HepG2 (cell line): ENCODE data around the gene C5orf58. TPM values are rescaled to one million over a fixed set of nuclear protein-coding genes. Genes with fewer than 3 reads are reported as not detected.

Source experiments
- ATAC-seq: fragments of 200-7000 bp; cut with Tn5 transposase; 3 replicates; pipeline ENCODE4 v1.9.1; 2020; ENCODE audit warnings: mild to moderate bottlenecking, moderate library complexity
- BruUV-seq: library from RNA; stranded (reverse); fragments of 400-500 nt; replicated peaks from 2 replicates; lab custom pipeline; 2021; lab: Mats Ljungman, UMichigan
- CTCF ChIA-PET: fragments of 300-600 bp; formaldehyde crosslinking; extraction: SDS; loops from one replicate; lab custom pipeline; 2021; ENCODE audit warnings: low total read pairs, inconsistent platforms, low intra/inter-chr PET ratio; lab: Yijun Ruan, JAX
- POLR2A ChIA-PET: fragments of 350-600 bp; sonication (Branson Sonifier 250); formaldehyde crosslinking; loops from one replicate; lab custom pipeline; 2020; ENCODE audit warnings: antibody characterized with exemption, inconsistent platforms; lab: Yijun Ruan, JAX
- DNase-seq: peaks from one replicate; pipeline ENCODE4 v3.0.0-alpha.2; 2015; ENCODE audit warnings: low spot score
- FAIRE-seq: peaks from 3 replicates; lab custom pipeline; 2011; peaks lifted over from hg19 to GRCh38; lab: Jason Lieb, UNC
- H2AFZ ChIP-seq: one replicate; pipeline ENCODE4 v1.6.1; 2011; ENCODE audit warnings: low read length, inconsistent platforms
- H3K27ac ChIP-seq: fragments of 300-600 bp; 3 replicates; pipeline ENCODE4 v1.8.0; 2011; ENCODE audit warnings: mixed run types, mild to moderate bottlenecking, mixed read lengths, low read length, inconsistent platforms; ENCODE audit not compliant: insufficient read depth; ENCODE audit errors: extremely low read length
- H3K27me3 ChIP-seq, 2 experiments: fragments of 200-600 bp in 1 of 2; 2 replicates in 1 of 2; 3 replicates in 1 of 2; pipeline versions ENCODE4 v1.6.0 to v1.8.0; 2011; ENCODE audit warnings: low read length in 2 of 2, mild to moderate bottlenecking in 2 of 2, moderate library complexity in 2 of 2, inconsistent platforms in 1 of 2; ENCODE audit not compliant: insufficient read depth in 2 of 2, control insufficient read depth in 1 of 2
- H3K36me3 ChIP-seq, 2 experiments: fragments of 200-600 bp in 1 of 2; replicated peaks in 1 of 2; 2 replicates in 1 of 2; 3 replicates in 1 of 2; pipeline versions ENCODE4 v1.5.1 to v1.8.0; 2011; ENCODE audit warnings: low read length in 2 of 2, inconsistent platforms in 1 of 2; ENCODE audit not compliant: insufficient read depth in 2 of 2, control insufficient read depth in 1 of 2
- H3K4me1 ChIP-seq: 2 replicates; pipeline ENCODE4 v1.5.1; 2012; ENCODE audit warnings: low read length, inconsistent platforms; ENCODE audit not compliant: insufficient read depth
- H3K4me2 ChIP-seq: 2 replicates; pipeline ENCODE4 v1.6.0; 2011; ENCODE audit warnings: low read depth, low read length, inconsistent platforms
- H3K4me3 ChIP-seq, 3 experiments: fragments of 200-600 bp in 1 of 3; sonication (generic), shearing (Covaris generic) in 1 of 3; replicated peaks in 1 of 3; 2 replicates each; pipeline ENCODE4 v1.5.1; 2011 to 2016; ENCODE audit warnings: low read length in 3 of 3, inconsistent platforms in 2 of 3, low read depth in 2 of 3, mild to moderate bottlenecking in 2 of 3, control low read depth in 1 of 3, mixed read lengths in 1 of 3; ENCODE audit not compliant: insufficient read depth in 1 of 3
- H3K79me2 ChIP-seq: one replicate; pipeline ENCODE4 v1.6.1; 2011; ENCODE audit warnings: low read length, inconsistent platforms; ENCODE audit not compliant: insufficient read depth
- H3K9ac ChIP-seq: 2 replicates; pipeline ENCODE4 v1.6.0; 2011; ENCODE audit warnings: mild to moderate bottlenecking, low read depth, low read length, inconsistent platforms; ENCODE audit not compliant: insufficient read depth
- H3K9me3 ChIP-seq: 2 replicates; pipeline ENCODE4 v1.5.1; 2012; ENCODE audit warnings: mild to moderate bottlenecking, low read length
- H4K20me1 ChIP-seq: 2 replicates; pipeline ENCODE4 v1.6.0; 2011; ENCODE audit warnings: inconsistent platforms, mild to moderate bottlenecking, low read length, moderate library complexity; ENCODE audit not compliant: insufficient read depth
- BCLAF1 ChIP-seq: fragments of 450-650 bp; IDR thresholded peaks from 2 replicates; pipeline ENCODE4 v1.6.1; 2017; ENCODE audit warnings: mild to moderate bottlenecking
- ETV5 ChIP-seq: IDR thresholded peaks from 2 replicates; pipeline ENCODE4 v1.6.1; 2018; ENCODE audit warnings: missing biosample characterization, missing genetic modification reagents, inconsistent platforms, borderline replicate concordance
- FLYWCH1 ChIP-seq: sonication (generic); formaldehyde crosslinking; IDR thresholded peaks from 2 replicates; pipeline ENCODE4 v1.8.1; 2023; ENCODE audit warnings: mild to moderate bottlenecking, missing genetic modification reagents
- GTF2F1 ChIP-seq: fragments of 150-350 bp; IDR thresholded peaks from 2 replicates; pipeline ENCODE4 v1.6.1; 2014; ENCODE audit warnings: low read length
- IKZF4 ChIP-seq: sonication (generic); formaldehyde crosslinking; IDR thresholded peaks from 2 replicates; pipeline ENCODE4 v1.5.1; 2020; ENCODE audit warnings: borderline replicate concordance, mild to moderate bottlenecking, low read depth, missing genetic modification reagents; ENCODE audit errors: not compliant biosample characterization
- NCOR1 ChIP-seq: fragments of 200-600 bp; sonication (generic); IDR thresholded peaks from 2 replicates; pipeline ENCODE4 v1.7.0; 2017; ENCODE audit warnings: antibody characterized with exemption, low read length, borderline replicate concordance
- SMAD1 ChIP-seq: sonication (generic); formaldehyde crosslinking; IDR thresholded peaks from 2 replicates; pipeline ENCODE4 v1.4.0; 2020; ENCODE audit warnings: missing genetic modification reagents, low read depth, mild to moderate bottlenecking, borderline replicate concordance
- ZBTB33 ChIP-seq: sonication (generic); formaldehyde crosslinking; IDR thresholded peaks from 2 replicates; pipeline ENCODE4 v1.4.0; 2020; ENCODE audit warnings: missing genetic modification reagents
- ZFP82 ChIP-seq: sonication (generic); formaldehyde crosslinking; IDR thresholded peaks from 2 replicates; pipeline ENCODE4 v1.5.1; 2020; ENCODE audit warnings: mild to moderate bottlenecking, missing genetic modification reagents, borderline replicate concordance
- ZFP90 ChIP-seq: sonication (generic); formaldehyde crosslinking; IDR thresholded peaks from 2 replicates; pipeline ENCODE4 v1.8.0; 2022; ENCODE audit warnings: missing genetic modification reagents, mild to moderate bottlenecking, inconsistent platforms, borderline replicate concordance
- ZNF34 ChIP-seq: sonication (generic); formaldehyde crosslinking; IDR thresholded peaks from 2 replicates; pipeline ENCODE4 v1.4.0; 2020; ENCODE audit warnings: mild to moderate bottlenecking, missing genetic modification reagents, borderline replicate concordance
- ZNF879 ChIP-seq: sonication (generic); formaldehyde crosslinking; IDR thresholded peaks from 2 replicates; pipeline ENCODE4 v1.8.1; 2023; ENCODE audit warnings: missing genetic modification reagents
- WGBS: methylation state at CpG from one replicate; pipeline ENCODE4 v1.1.6; 2017; ENCODE audit warnings: low lambda C conversion rate; 5-methylcytosine and 5-hydroxymethylcytosine counted together
- in situ Hi-C: cut with HindIII; loops from 2 replicates; pipeline ENCODE4 v1.10.0; 2017; ENCODE audit warnings: low pct_unique_long_range_greater_than_20kb; ENCODE audit not compliant: extremely low pct_ligation_motif_present
- intact Hi-C: fragments of 100-400 bp; cut with micrococcal nuclease; formaldehyde crosslinking; loops from one replicate; pipeline ENCODE4 v1.10.0; 2022; ENCODE audit not compliant: unreplicated experiment
- polyA plus RNA-seq, 8 experiments: library from polyadenylated mRNA; depleted of rRNA in 3 of 8; stranded (reverse) in 7 of 8; unstranded in 1 of 8; fragments of >200 nt; fragmentation: Illumina TruSeq in 4 of 8; extraction: Trizol in 4 of 8; gene quantifications; 2 replicates each; pipeline versions ENCODE4 v1.2.1 to v1.2.3, GENCODE V29; 2011 to 2016; ENCODE audit warnings: low read depth in 4 of 8, missing spikeins in 1 of 8, mixed read lengths in 1 of 8; ENCODE audit not compliant: insufficient read depth in 1 of 8
- total RNA-seq, 5 experiments: library from RNA; depleted of rRNA; stranded (reverse); fragments of >200 nt; fragmentation: Illumina TruSeq; extraction: Trizol; gene quantifications; 2 replicates each; pipeline ENCODE4 v1.2.3, GENCODE V29; 2016; ENCODE audit warnings: low read depth in 1 of 5

C5orf58 gene
- total and polyA plus RNA-seq, 2 of the 13 experiments (the other 11 are each of a cell fraction or from before 2014, with no cell fraction given) = not detected

GRCh38 chr5:170283296-170283695, 50.5 kb downstream of the C5orf58 start:
- no TSS peak for BruUV-seq
- no peak for FAIRE-seq
- CTCF ChIA-PET = no interaction called here

More at GRCh38 chr5:170283296-170283695, 50.5 kb downstream of the C5orf58 start:
- POLR2A ChIA-PET = no interaction called here
- TF ChIP-seq SMAD1 = no peak
- TF ChIP-seq ETV5 = no peak
- no peak for TF ChIP-seq ZBTB33 (CRISPR knock-in tag)
- no peak for TF ChIP-seq ZNF879 (CRISPR knock-in tag)
- no peak for TF ChIP-seq ZFP90 (CRISPR knock-in tag)
- TF ChIP-seq NCOR1 = no peak
- no peak for TF ChIP-seq ZNF34
- TF ChIP-seq ZFP82 (CRISPR knock-in tag) = no peak
- no peak for TF ChIP-seq GTF2F1
- no peak for TF ChIP-seq IKZF4 (CRISPR knock-in tag)
- TF ChIP-seq FLYWCH1 (CRISPR knock-in tag) = no peak
- TF ChIP-seq BCLAF1 = no peak
- DNase-seq = no peak
- Histone ChIP-seq H3K9ac (no peak overlapping the region), H3K36me3 (no peaks in the 10 kb centered on the region), H3K79me2 (no peaks in the 10 kb centered on the region), H4K20me1 (no peaks in the 10 kb centered on the region), H3K27me3 (peaks cover 0 to 1% of the 10 kb centered on the region in 2 experiments; a peak in 2 of 5 replicates), H3K27ac (no peak overlapping the region), H3K4me2 (no peak overlapping the region), H3K9me3 (no peaks in the 10 kb centered on the region), H3K4me1 (no peaks in the 10 kb centered on the region), H3K4me3 (no peak overlapping the region), H2AFZ (no peak overlapping the region)
- intact Hi-C loops (no loop called here), in situ Hi-C loops (no loop called here)
- 46% methylated on average over 1 of the region's 1 CpG for WGBS
- ATAC-seq = no peak
